Cardiac muscle cell (in vitro differentiated cells and primary cell): Measurements from ENCODE around the gene EVC2. TPM values are rescaled to one million over a fixed set of nuclear protein-coding genes. Genes with fewer than 3 reads are reported as not detected.

Experiments
- DNase-seq, 2 donors: peaks; one replicate each; pipeline versions ENCODE4 v3.0.0 to v3.0.0-alpha.2; 2010 to 2017; ENCODE audit warnings: low read depth in 1 of 2, low spot score in 1 of 2
- H3K27ac ChIP-seq: fragments of 200-600 bp; sonication (generic); 2 replicates; pipeline ENCODE4 v1.5.1; 2016
- H3K27me3 ChIP-seq: fragments of 200-600 bp; sonication (generic); 2 replicates; pipeline ENCODE4 v1.6.0; 2016; ENCODE audit warnings: control low read depth
- H3K36me3 ChIP-seq: fragments of 200-600 bp; sonication (generic); 2 replicates; pipeline ENCODE4 v1.5.1; 2016; ENCODE audit warnings: control low read depth
- H3K4me1 ChIP-seq: fragments of 200-600 bp; sonication (generic); 2 replicates; pipeline ENCODE4 v1.8.1; 2017; ENCODE audit warnings: low read depth, mild to moderate bottlenecking, mixed run types
- H3K4me3 ChIP-seq: fragments of 200-600 bp; sonication (generic); 2 replicates; pipeline ENCODE4 v1.5.1; 2016; ENCODE audit warnings: mild to moderate bottlenecking
- H3K9me3 ChIP-seq: fragments of 200-600 bp; sonication (generic); 2 replicates; pipeline ENCODE4 v1.5.1; 2017; ENCODE audit warnings: low read depth, mild to moderate bottlenecking, control low read depth
- CTCF ChIP-seq: IDR thresholded peaks from 2 replicates; pipeline ENCODE4 v1.5.1; 2012; ENCODE audit warnings: low read depth, mild to moderate bottlenecking, low read length
- polyA plus RNA-seq: library from polyadenylated mRNA; unstranded; fragments of >200 nt; fragmentation: Nextera tagmentation; extraction: Ambion mirVana; gene quantifications from 2 replicates; pipeline ENCODE4 v1.2.1, GENCODE V29; 2016
- total RNA-seq: library from RNA; depleted of rRNA; stranded (reverse); fragments of >200 nt; gene quantifications from 2 replicates; pipeline ENCODE4 v1.2.3, GENCODE V29; 2016

Gene EVC2
- total and polyA plus RNA-seq, 2 experiments from 2014 or later = 2.0 to 3.1 TPM

- no peaks in the 10 kb centered on the region for H3K9me3 ChIP-seq
- no peak for TF ChIP-seq CTCF
- H3K27me3 ChIP-seq = no peaks in the 10 kb centered on the region
These were observed 11.9 kb upstream of the EVC2 start for GRCh38 chr4:5720157-5720850.

GRCh38 chr4:5719350-5720055 is 11.1 kb upstream of the EVC2 start:
- DNase-seq = no peak
- no peak overlapping the region for H3K27ac ChIP-seq
- no peak overlapping the region for H3K4me3 ChIP-seq
- H3K9me3 ChIP-seq = no peaks in the 10 kb centered on the region
- TF ChIP-seq CTCF = no peak
- H3K4me1 ChIP-seq = no peaks in the 10 kb centered on the region
- H3K27me3 ChIP-seq = no peaks in the 10 kb centered on the region
- no peaks in the 10 kb centered on the region for H3K36me3 ChIP-seq

More at GRCh38 chr4:5720157-5720850, 11.9 kb upstream of the EVC2 start:
- H3K27ac ChIP-seq = no peak overlapping the region
- H3K4me3 ChIP-seq = no peak overlapping the region
- DNase-seq = no peak
- no peaks in the 10 kb centered on the region for H3K4me1 ChIP-seq
- H3K36me3 ChIP-seq = no peaks in the 10 kb centered on the region

GRCh38 chr4:5718411-5718810 is 10.1 kb upstream of the EVC2 start:
- Histone ChIP-seq H3K27me3 (no peaks in the 10 kb centered on the region), H3K4me3 (no peak overlapping the region), H3K9me3 (no peaks in the 10 kb centered on the region), H3K4me1 (no peaks in the 10 kb centered on the region), H3K36me3 (no peaks in the 10 kb centered on the region), H3K27ac (no peak overlapping the region)
- DNase-seq = no peak
- TF ChIP-seq CTCF = no peak

GRCh38 chr4:5717449-5718158 is 9.2 kb upstream of the EVC2 start:
- H3K36me3 ChIP-seq = no peaks in the 10 kb centered on the region
- H3K9me3 ChIP-seq = no peaks in the 10 kb centered on the region
- no peak for DNase-seq
- no peak overlapping the region for H3K27ac ChIP-seq
- no peaks in the 10 kb centered on the region for H3K4me1 ChIP-seq
- H3K27me3 ChIP-seq = no peaks in the 10 kb centered on the region
- no peak for TF ChIP-seq CTCF
- H3K4me3 ChIP-seq = no peak overlapping the region

- TF ChIP-seq CTCF = no peak
- no peak overlapping the region for H3K4me3 ChIP-seq
- no peak overlapping the region for H3K27ac ChIP-seq
- H3K36me3 ChIP-seq = no peaks in the 10 kb centered on the region
- DNase-seq = no peak
- no peaks in the 10 kb centered on the region for H3K27me3 ChIP-seq
- no peaks in the 10 kb centered on the region for H3K4me1 ChIP-seq
- H3K9me3 ChIP-seq = no peaks in the 10 kb centered on the region
These were observed 8.0 kb upstream of the EVC2 start for GRCh38 chr4:5716391-5716790.
